ENCODE measurements around the gene NCOA3.

Gene NCOA3

DNA sequence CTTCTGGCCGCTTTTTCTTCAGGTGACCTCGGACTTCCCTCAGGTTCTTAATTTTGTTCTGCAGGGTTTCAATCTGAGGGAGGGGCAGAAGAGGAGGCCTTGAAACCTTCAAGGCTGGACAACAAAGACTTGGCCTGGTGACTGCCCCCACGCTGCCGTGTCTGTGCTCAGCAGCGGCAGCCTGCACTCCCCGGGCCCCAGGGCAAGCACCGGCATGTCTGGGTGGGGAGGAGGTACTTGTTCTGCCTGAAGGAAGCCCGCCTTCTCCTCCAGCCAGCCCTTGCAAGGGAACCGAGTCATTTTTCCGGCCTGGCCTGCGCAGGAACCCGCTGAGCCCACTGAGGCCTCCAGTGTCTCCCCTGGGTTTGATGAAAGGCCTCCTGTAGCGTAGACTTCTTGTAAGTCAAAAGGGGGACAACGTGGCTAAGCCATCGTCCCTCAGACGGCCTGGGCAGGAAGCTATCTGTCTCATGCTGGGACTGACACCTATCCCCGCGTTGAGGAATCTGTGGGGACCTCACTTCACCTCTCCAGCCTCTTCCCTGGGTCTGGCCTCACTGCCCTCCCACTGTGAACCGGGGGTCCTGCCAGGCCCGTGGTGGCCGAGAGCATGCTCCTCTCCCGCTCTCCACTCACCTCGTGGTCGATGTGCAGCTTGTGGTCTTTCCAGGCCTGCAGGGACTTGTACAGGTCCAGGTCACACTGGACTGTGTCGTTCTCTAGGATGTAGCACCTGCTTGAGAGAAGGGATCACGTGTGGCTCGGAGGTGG is 163.7 kb downstream of the NCOA3 start:
- DNase-seq (ENCODE audit: low read depth) = no peak

GRCh38 chr20:47666304-47666703 is 164.6 kb downstream of the NCOA3 start:
- DNase-seq (ENCODE audit: low read depth) = no peak

DNA sequence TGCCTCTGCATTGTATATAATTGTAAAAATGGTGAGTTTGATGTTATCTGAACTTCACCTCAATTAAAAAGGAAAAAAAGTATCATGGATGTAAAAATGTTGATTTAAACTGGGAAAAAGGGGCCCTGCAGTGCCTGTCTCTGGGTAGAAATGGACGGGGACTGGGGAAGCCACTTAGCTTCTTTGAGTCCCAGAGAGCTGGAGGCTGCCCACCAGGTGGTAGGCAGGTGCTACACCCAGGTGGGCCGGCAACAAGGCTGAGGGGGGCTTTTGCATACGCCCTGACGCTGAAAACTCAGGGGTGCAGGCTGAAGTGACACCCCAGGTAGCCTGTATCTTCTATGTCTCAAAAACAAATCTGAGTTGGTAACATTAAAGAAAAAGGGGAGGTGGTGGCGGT is 165.4 kb downstream of the NCOA3 start:
- DNase-seq (ENCODE audit: low read depth) = no peak

DNA sequence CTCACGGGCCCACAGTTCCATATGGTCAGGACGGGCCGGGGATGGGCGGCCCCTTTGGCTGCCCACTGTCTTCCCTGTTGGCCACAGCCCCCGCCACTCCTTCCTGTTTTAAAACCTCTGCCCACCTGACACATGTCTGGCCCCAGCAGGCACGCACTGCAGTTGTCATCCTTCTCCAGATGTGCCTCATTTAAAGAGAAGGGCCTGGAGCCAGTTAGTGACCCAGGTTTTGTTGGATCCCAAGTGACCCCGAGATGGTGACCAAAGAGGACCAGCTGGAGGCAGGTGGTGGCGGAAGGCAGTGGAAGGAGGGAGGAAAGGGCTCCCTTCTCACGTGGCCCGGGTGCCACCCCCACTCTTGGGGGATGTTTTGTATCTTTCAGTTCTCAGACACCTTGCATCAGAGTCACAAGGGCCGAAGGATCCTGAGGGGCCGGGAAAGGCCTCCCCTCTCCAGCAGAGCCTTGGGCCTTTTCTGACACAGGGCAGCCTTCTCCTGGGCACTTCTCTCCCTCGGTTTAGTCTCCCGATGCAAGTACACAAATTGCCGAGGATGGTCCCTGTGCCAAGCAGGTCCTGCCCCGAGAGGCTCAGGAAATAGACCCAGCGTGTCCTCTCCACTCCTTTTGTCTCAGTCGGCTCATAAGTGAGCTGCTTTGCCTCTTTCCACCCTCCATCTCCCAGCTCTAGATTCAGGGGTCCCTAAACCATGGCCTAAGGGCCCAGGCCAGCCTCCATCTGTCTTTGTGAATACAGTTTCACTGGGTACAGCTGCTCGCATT is 166.0 kb downstream of the NCOA3 start:
- DNase-seq (ENCODE audit: low read depth) = no peak

- no peak for DNase-seq (ENCODE audit: low read depth)
Measured at GRCh38 chr20:47668313-47669151, 166.8 kb downstream of the NCOA3 start.

GRCh38 chr20:47669152-47669425 is 167.4 kb downstream of the NCOA3 start:
- DNase-seq (ENCODE audit: low read depth) = no peak

DNA sequence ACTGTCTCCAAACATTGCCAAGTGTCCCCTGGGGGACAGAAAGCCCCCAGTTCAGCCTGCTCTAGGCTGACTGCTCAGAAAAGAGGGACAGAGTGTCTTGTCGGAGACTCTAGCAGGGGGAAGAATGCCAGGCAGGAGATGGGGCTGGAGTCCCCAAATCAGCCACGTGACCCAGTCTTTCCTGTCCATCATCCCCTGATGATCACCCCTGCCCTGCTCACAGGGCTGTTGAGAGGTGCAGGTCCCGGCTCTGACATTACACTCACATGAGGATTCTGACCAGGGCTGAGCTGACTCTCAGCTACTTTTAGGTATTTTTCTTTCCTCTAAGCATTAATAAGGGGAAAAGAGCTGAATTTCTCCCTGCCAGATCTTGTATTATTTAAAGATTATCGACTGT is 167.8 kb downstream of the NCOA3 start:
- no peak for DNase-seq (ENCODE audit: low read depth)

GRCh38 chr20:47669927-47670890 is 168.5 kb downstream of the NCOA3 start:
- DNase-seq (ENCODE audit: low read depth) = no peak

DNA sequence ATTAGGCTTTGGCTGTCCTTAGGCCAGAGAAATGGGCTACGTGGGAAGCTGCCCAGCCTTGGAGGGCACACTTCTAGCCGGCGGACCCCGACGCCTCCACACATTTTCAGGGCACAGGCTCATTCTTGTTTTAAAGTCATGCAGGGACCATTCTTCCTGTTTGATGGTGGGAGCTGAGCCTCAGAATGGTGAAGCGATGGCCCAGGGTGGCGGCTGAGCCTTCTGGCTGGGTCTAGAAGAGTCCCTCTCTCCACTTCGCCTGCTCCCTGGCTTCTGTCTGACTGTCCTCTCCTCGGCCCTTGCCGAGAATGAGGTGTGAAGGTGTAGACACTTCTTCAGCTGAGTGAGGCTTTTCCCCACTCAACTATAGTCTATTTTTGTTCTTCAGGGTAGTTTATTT is 169.2 kb downstream of the NCOA3 start:
- no peak for DNase-seq (ENCODE audit: low read depth)

DNA sequence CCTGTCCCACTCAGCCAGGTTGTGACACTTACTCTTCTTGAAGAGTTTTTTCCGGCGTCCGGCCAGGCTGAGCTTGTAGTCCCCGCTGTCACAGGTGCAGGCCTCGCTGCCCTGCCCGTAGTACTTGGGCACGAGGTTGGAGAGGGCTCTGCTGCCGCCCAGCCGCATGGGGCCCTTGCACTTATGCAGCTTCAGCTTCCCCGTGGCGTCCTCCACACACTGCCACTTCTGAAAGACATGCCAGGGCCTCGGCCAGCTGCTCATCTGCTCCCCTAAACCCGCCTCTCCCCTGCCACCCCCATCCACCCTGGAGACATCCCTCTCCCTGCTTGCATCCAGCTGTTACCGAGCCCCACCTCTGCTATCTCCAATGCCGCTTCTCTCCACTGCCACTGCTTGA is 170.5 kb downstream of the NCOA3 start:
- DNase-seq (ENCODE audit: low read depth) = no peak

DNA sequence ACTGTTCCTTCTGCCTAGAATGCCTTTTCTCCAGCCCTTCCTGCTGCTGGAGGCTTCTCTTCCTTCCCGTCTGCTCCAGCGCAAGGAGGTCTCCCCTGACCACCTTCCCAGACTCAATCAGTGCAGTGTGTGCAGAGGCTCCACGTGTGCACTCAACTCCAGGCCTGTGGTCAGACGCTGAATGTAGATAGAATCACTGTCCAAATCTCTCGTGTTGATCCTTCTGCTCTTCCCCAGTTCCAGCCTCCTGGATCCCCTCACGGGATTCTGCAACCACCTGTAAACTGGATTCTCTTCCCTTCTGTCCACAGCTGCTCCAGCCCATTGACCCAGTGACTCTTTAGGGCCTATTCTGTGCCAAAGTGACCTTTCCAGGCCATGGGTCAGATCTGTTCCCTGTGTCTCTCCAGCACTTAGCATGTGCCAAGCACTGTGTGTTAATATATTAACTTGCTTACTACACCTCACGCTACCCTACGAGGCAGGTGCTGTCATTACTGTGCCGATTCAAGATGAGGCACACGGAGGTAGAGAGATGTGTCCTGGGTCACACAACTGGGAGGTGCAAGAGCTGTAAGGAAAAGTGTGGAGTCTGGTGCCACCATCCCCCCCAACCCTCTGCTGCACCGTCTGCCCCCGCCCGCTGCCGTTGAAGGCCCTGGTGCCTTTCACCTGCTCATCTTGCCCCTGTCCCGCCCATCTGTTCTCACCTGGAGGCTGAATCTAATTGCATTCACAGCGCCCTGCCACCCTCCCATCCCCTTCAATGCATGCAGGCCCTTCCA is 171.4 kb downstream of the NCOA3 start:
- DNase-seq (ENCODE audit: low read depth) = no peak

DNA sequence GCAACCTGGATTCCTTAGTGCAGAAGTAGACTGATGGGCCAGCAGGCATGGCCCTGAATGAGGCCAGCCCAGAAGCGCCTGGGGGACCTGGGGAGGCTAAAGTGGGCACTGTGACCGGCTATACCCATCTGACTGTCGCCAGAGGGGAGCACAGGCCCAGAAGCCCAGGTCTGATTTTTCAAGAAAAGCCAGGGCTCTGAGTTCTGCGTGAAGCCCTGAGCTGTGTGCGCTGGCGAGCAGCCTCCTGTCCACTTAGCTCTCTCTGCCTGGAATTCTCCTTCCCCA is 171.9 kb downstream of the NCOA3 start:
- DNase-seq (ENCODE audit: low read depth) = no peak

GRCh38 chr20:47674145-47674544 is 172.5 kb downstream of the NCOA3 start:
- no peak for DNase-seq (ENCODE audit: low read depth)

GRCh38 chr20:47674686-47675085 is 173.0 kb downstream of the NCOA3 start:
- DNase-seq (ENCODE audit: low read depth) = no peak

DNA sequence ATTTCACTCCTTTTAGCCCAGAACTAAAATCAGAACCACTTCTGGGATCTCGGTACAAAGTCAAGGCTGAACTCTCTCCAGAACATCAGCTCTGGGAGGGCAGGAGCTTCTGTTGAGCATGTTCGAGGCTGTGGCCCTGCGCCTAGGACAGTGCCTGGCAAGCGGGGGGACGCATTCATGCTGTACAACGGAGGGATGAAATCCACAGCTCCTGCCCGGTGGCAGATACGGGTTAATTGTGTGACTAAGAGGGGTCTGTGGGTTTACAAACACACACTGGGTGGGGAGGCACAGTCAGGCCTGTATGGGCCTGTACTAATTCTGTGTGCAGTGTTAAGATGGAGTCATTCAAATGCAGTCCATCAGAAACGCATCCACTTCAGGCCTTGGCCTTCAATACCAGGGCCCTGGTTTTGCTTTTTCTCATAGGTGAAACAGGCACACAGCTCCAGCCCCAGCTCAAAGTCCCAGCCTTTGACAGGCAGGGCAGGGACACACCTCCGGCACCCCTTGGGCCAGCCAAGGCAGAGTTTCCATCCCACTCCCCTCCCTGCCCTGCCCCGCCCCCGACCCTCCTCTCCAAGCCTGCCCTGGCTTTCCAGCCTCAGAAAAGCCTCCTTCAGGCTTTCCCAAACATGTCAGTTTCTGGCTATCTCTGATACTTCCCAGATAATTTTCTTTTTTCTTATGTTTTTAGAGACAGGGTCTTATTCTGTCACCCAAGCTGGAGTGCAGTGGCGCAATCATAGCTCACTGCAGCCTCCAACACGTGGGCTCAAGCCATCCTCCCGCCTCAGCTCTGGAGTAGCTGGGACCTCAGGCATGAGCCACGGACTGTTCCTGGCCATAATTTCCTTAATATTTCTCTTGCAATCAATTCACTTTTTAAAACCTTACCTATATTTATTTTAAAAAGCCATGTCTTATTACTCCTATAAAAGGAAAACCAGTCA is 173.8 kb downstream of the NCOA3 start:
- no peak for DNase-seq (ENCODE audit: low read depth)

- no peak for DNase-seq (ENCODE audit: low read depth)
Measured at GRCh38 chr20:47676219-47676721, 174.6 kb downstream of the NCOA3 start.

DNA sequence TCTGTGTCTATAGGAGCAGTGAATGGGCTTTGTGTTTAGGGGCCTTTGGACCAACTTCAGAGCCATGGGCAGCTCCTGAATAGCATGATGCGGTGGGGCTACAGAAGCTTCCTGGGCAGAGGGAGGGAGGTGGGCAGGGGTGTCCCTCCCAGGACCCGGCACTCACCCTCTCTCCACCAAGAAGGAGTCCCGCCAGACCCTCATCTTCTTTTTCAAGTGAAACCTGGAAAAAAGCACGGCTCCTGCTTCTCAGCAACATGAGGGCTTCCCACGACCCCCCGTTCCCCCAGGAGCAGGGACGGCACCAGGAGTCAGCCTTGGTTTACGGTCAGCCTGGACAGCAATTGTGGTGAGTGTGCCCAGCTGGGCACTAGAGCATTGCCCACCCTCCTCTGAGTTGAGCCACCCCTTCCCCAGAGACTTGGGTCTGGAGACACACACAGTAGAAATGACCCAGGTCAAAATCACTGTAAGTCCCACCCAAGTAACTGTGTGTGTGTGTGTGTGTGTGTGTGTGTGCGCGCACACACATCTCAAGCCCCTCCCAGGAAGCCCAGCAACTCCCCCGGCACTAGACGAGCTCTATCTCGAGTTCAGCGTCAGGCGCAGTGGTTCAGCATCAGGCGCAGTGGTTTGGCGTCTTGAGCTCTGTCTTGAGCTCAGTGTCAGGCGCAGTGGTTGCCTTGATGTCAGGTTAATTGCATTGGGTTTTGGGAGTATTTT is 175.4 kb downstream of the NCOA3 start:
- DNase-seq (ENCODE audit: low read depth) = no peak

GRCh38 chr20:47677635-47678453 is 176.2 kb downstream of the NCOA3 start:
- DNase-seq (ENCODE audit: low read depth) = peak; percentile 43

Measured in stimulated activated CD8-positive, alpha-beta memory T cell treated with anti-CD3 and anti-CD28 coated beads, Interleukin-4, amount 100 ng/mL, for 24 hours (primary cell).